HCT116 (cell line): Measurements from ENCODE around the gene KAZN. TPM values are rescaled to one million over a fixed set of nuclear protein-coding genes. Genes with fewer than 3 reads are reported as not detected.

Experiments used
- ATAC-seq: fragments of 200-7000 bp; cut with Tn5 transposase; 2 replicates; pipeline ENCODE4 v1.9.1; 2020; ENCODE audit warnings: mild to moderate bottlenecking, moderate library complexity
- BruUV-seq: library from RNA; stranded (reverse); fragments of 400-500 nt; replicated peaks from 2 replicates; lab custom pipeline; 2021; lab: Mats Ljungman, UMichigan
- CTCF ChIA-PET: fragments of 300-600 bp; sonication (Branson Sonifier 250); formaldehyde crosslinking; loops from one replicate; lab custom pipeline; 2021; ENCODE audit warnings: antibody characterized with exemption; lab: Charles Lee
- POLR2A ChIA-PET: fragments of 300-600, 350-600 bp; sonication (Branson Sonifier 250); formaldehyde crosslinking; loops from one replicate; lab custom pipeline; 2021; ENCODE audit warnings: antibody characterized with exemption; lab: Charles Lee
- RAD21 ChIA-PET, 2 experiments: fragments of 300-600 bp; sonication (Branson Sonifier 250); formaldehyde crosslinking; loops; one replicate each; lab custom pipeline; 2023; ENCODE audit warnings: low total read pairs in 2 of 2; ENCODE audit not compliant: uncharacterized antibody in 2 of 2, unreplicated experiment in 2 of 2, low non-redundant PET in 1 of 2; lab: Charles Lee
- DNase-seq: peaks from one replicate; pipeline ENCODE4 v3.0.0-alpha.2; 2010; ENCODE audit warnings: low read depth, low spot score
- H2AFZ ChIP-seq: fragments of 200-600 bp; shearing (Covaris generic), sonication (generic); 2 replicates; pipeline ENCODE4 v1.6.1; 2017; ENCODE audit warnings: low read depth, mixed run types, mixed read lengths, antibody characterized with exemption, low read length; ENCODE audit not compliant: poor library complexity, severe bottlenecking
- H3K27ac ChIP-seq: 2 replicates; pipeline ENCODE4 v1.5.1; 2012; ENCODE audit warnings: low read depth, low read length
- H3K27me3 ChIP-seq: fragments of 200-600 bp; sonication (generic); 2 replicates; pipeline ENCODE4 v1.6.1; 2016; ENCODE audit warnings: mixed run types, low read length, mixed read lengths; ENCODE audit not compliant: insufficient read depth
- H3K36me3 ChIP-seq, 2 experiments: fragments of 200-500 bp in 1 of 2; fragments of 200-600 bp in 1 of 2; sonication (Bioruptor generic) in 1 of 2; sonication (generic) in 1 of 2; 2 replicates each; pipeline versions ENCODE4 v1.5.1 to v1.6.1; 2014 to 2016; ENCODE audit warnings: low read length in 2 of 2, inconsistent platforms in 1 of 2, mixed read lengths in 1 of 2, mixed run types in 1 of 2; ENCODE audit not compliant: insufficient read depth in 2 of 2, control insufficient read depth in 1 of 2
- H3K4me1 ChIP-seq, 2 experiments: fragments of 200-600 bp in 1 of 2; sonication (generic) in 1 of 2; 2 replicates each; pipeline versions ENCODE4 v1.5.1 to v1.6.1; 2012 to 2017; ENCODE audit warnings: low read length in 2 of 2, inconsistent platforms in 1 of 2, mild to moderate bottlenecking in 1 of 2, mixed read lengths in 1 of 2, mixed run types in 1 of 2, moderate library complexity in 1 of 2; ENCODE audit not compliant: insufficient read depth in 2 of 2, control insufficient read depth in 1 of 2
- H3K4me2 ChIP-seq: fragments of 200-600 bp; sonication (generic); 2 replicates; pipeline ENCODE4 v1.6.1; 2017; ENCODE audit warnings: mixed run types, low read length, mixed read lengths
- H3K4me3 ChIP-seq, 2 experiments: fragments of 200-600 bp in 1 of 2; sonication (generic) in 1 of 2; replicated peaks in 1 of 2; 2 replicates each; pipeline ENCODE4 v1.5.1; 2011 to 2016; ENCODE audit warnings: low read length in 2 of 2, control low read depth in 1 of 2, low read depth in 1 of 2, mild to moderate bottlenecking in 1 of 2, mixed read lengths in 1 of 2, mixed run types in 1 of 2
- H3K79me2 ChIP-seq: fragments of 200-600 bp; sonication (generic); 2 replicates; pipeline ENCODE4 v1.6.1; 2017; ENCODE audit warnings: mild to moderate bottlenecking, mixed run types, low read length, moderate library complexity, mixed read lengths; ENCODE audit not compliant: insufficient read depth
- H3K9ac ChIP-seq: fragments of 200-600 bp; sonication (generic); 2 replicates; pipeline ENCODE4 v1.6.1; 2016; ENCODE audit warnings: low read length, mixed read lengths
- H3K9me2 ChIP-seq: fragments of 200-600 bp; sonication (generic), shearing (Covaris generic); 2 replicates; pipeline ENCODE4 v1.6.1; 2017; ENCODE audit warnings: mixed run types, mild to moderate bottlenecking, moderate library complexity; ENCODE audit not compliant: insufficient read depth
- H3K9me3 ChIP-seq, 2 experiments: fragments of 200-500 bp in 1 of 2; fragments of 200-600 bp in 1 of 2; sonication (Bioruptor generic) in 1 of 2; sonication (generic) in 1 of 2; 2 replicates each; pipeline ENCODE4 v1.6.1; 2014 to 2017; ENCODE audit warnings: low read length in 2 of 2, mixed read lengths in 2 of 2, inconsistent platforms in 1 of 2, low read depth in 1 of 2, mild to moderate bottlenecking in 1 of 2, mixed run types in 1 of 2, moderate library complexity in 1 of 2; ENCODE audit not compliant: control insufficient read depth in 1 of 2, insufficient read depth in 1 of 2
- H4K20me1 ChIP-seq: fragments of 200-600 bp; sonication (generic), shearing (Covaris generic); 2 replicates; pipeline ENCODE4 v1.6.1; 2017; ENCODE audit warnings: mixed run types, mild to moderate bottlenecking, moderate library complexity; ENCODE audit not compliant: insufficient read depth
- CBX3 ChIP-seq: IDR thresholded peaks from 2 replicates; pipeline ENCODE4 v1.6.1; 2012; ENCODE audit warnings: low read depth
- EGR1 ChIP-seq: IDR thresholded peaks from 2 replicates; pipeline ENCODE4 v1.6.1; 2012; ENCODE audit warnings: low read depth
- EZH2 ChIP-seq: fragments of 200-600 bp; sonication (generic); IDR thresholded peaks from 2 replicates; pipeline ENCODE4 v1.6.1; 2017; ENCODE audit warnings: antibody characterized with exemption, mixed run types
- EZH2phosphoT487 ChIP-seq: fragments of 200-600 bp; IDR thresholded peaks from 2 replicates; pipeline ENCODE4 v1.6.1; 2018; ENCODE audit warnings: antibody characterized with exemption, borderline replicate concordance
- FOSL1 ChIP-seq: IDR thresholded peaks from 2 replicates; pipeline ENCODE4 v1.6.1; 2012; ENCODE audit warnings: low read depth
- JUND ChIP-seq: IDR thresholded peaks from 2 replicates; pipeline ENCODE4 v1.6.1; 2012
- POLR2A ChIP-seq: IDR thresholded peaks from 2 replicates; pipeline ENCODE4 v1.7.0; 2011; ENCODE audit warnings: borderline replicate concordance; ENCODE audit not compliant: insufficient read depth, insufficient read length; ENCODE audit errors: extremely low read depth
- RAD21 ChIP-seq: IDR thresholded peaks from 2 replicates; pipeline ENCODE4 v1.6.1; 2012; ENCODE audit warnings: low read depth, mild to moderate bottlenecking
- SIN3A ChIP-seq: IDR thresholded peaks from 2 replicates; pipeline ENCODE4 v1.6.1; 2012; ENCODE audit warnings: low read depth
- TCF7L2 ChIP-seq: IDR thresholded peaks from 2 replicates; pipeline ENCODE4 v1.7.0; 2011; ENCODE audit warnings: borderline replicate concordance, inconsistent platforms; ENCODE audit not compliant: insufficient read depth, insufficient read length; ENCODE audit errors: extremely low read depth
- YY1 ChIP-seq: IDR thresholded peaks from 2 replicates; pipeline ENCODE4 v1.6.1; 2011; ENCODE audit warnings: low read length, low read depth, moderate library complexity, mild to moderate bottlenecking; ENCODE audit not compliant: insufficient replicate concordance; ENCODE audit errors: extremely low read depth
- ZFX ChIP-seq: fragments of 450-650 bp; IDR thresholded peaks from 2 replicates; pipeline ENCODE4 v1.6.1; 2017
- ZNF274 ChIP-seq: fragments of 200-500 bp; sonication (Bioruptor generic); IDR thresholded peaks from 2 replicates; pipeline ENCODE4 v1.6.1; 2014; ENCODE audit warnings: mild to moderate bottlenecking, low read depth, low read length, inconsistent platforms
- intact Hi-C: fragments of 100-400 bp; cut with micrococcal nuclease; formaldehyde crosslinking; loops from 2 replicates; pipeline ENCODE4 v1.10.0; 2022
- total RNA-seq: library from RNA; stranded (reverse); gene quantifications from one replicate; pipeline ENCODE4 v1.2.1, GENCODE V29; 2021; ENCODE audit not compliant: unreplicated experiment
- TF ChIP-seq, protein P1 (sequence below): IDR thresholded peaks from 2 replicates; pipeline ENCODE4 v1.6.1; 2012
- TF ChIP-seq, protein P2 (sequence below): IDR thresholded peaks from 2 replicates; pipeline ENCODE4 v1.6.1; 2011; ENCODE audit warnings: mild to moderate bottlenecking, low read length, moderate library complexity; ENCODE audit not compliant: insufficient replicate concordance; ENCODE audit errors: extremely low read depth
- TF ChIP-seq, protein P3 (sequence below), 3 experiments: fragments of 200-600 bp in 1 of 3; sonication (generic) in 1 of 3; IDR thresholded peaks in 2 of 3; conservative IDR thresholded peaks in 1 of 3; 2 replicates each; pipeline ENCODE4 v1.5.1; 2012 to 2017; ENCODE audit warnings: low read depth in 2 of 3, low read length in 2 of 3, antibody characterized with exemption in 1 of 3, borderline replicate concordance in 1 of 3, control low read depth in 1 of 3, mild to moderate bottlenecking in 1 of 3, mixed read lengths in 1 of 3, mixed run types in 1 of 3, moderate library complexity in 1 of 3; ENCODE audit not compliant: insufficient read depth in 1 of 3

KAZN gene
- total RNA-seq, 1 experiment from 2014 or later: 13.4 TPM

DNA sequence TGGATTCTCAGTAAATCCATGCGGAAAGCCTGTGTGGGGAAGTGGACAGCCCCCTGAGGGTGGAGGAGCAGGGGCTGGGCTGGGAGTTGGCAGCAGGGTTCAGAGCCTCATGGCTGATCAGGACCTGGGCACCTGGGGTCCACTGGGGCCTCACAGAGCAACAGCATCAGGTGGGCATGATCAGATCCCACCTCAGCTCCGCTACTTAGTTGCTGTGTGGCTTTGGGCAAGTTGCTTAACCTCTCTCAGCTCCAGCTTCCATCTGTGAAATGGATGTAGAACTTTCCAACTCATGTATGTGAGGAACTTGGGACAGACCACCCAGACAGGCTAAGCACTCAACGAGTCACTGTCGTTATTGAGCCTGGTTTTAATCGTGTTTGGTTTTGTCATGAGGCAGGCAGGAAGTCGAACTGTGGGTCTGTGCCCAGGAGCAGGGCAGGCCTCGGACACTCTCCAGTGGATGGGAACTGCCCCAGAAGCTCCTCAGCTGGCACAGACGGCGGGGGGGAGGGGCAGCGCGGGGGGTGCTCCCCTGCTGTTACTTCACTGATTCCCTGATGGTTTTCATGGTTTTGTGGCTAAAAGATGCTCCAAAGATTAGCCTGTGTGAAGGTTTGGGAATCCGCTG, 399.3 kb downstream of the KAZN start:
- H4K20me1 ChIP-seq: no peaks in the 10 kb centered on the region
- H3K27me3 ChIP-seq: no peaks in the 10 kb centered on the region
- TF ChIP-seq, protein P1, sequence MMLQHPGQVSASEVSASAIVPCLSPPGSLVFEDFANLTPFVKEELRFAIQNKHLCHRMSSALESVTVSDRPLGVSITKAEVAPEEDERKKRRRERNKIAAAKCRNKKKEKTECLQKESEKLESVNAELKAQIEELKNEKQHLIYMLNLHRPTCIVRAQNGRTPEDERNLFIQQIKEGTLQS: no peak
- no peak for TF ChIP-seq POLR2A
- no peak for TF ChIP-seq EGR1
- no peak for TF ChIP-seq YY1
- no peak for TF ChIP-seq JUND
- TF ChIP-seq CBX3: no peak
- TF ChIP-seq ZFX: no peak
- no peak for TF ChIP-seq ZNF274
- TF ChIP-seq, protein P2, sequence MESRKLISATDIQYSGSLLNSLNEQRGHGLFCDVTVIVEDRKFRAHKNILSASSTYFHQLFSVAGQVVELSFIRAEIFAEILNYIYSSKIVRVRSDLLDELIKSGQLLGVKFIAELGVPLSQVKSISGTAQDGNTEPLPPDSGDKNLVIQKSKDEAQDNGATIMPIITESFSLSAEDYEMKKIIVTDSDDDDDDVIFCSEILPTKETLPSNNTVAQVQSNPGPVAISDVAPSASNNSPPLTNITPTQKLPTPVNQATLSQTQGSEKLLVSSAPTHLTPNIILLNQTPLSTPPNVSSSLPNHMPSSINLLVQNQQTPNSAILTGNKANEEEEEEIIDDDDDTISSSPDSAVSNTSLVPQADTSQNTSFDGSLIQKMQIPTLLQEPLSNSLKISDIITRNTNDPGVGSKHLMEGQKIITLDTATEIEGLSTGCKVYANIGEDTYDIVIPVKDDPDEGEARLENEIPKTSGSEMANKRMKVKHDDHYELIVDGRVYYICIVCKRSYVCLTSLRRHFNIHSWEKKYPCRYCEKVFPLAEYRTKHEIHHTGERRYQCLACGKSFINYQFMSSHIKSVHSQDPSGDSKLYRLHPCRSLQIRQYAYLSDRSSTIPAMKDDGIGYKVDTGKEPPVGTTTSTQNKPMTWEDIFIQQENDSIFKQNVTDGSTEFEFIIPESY: no peak
- TF ChIP-seq, protein P3, sequence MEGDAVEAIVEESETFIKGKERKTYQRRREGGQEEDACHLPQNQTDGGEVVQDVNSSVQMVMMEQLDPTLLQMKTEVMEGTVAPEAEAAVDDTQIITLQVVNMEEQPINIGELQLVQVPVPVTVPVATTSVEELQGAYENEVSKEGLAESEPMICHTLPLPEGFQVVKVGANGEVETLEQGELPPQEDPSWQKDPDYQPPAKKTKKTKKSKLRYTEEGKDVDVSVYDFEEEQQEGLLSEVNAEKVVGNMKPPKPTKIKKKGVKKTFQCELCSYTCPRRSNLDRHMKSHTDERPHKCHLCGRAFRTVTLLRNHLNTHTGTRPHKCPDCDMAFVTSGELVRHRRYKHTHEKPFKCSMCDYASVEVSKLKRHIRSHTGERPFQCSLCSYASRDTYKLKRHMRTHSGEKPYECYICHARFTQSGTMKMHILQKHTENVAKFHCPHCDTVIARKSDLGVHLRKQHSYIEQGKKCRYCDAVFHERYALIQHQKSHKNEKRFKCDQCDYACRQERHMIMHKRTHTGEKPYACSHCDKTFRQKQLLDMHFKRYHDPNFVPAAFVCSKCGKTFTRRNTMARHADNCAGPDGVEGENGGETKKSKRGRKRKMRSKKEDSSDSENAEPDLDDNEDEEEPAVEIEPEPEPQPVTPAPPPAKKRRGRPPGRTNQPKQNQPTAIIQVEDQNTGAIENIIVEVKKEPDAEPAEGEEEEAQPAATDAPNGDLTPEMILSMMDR (IDR thresholded peaks at IDR 0.05 in 2 of 3, conservative IDR thresholded peaks at IDR 0.05 in 1 of 3; ENCODE audit: borderline replicate concordance in 1 of 3, insufficient read depth in 1 of 3, low read depth in 2 of 3, low read length in 2 of 3): no peak
- TF ChIP-seq TCF7L2: no peak
- TF ChIP-seq FOSL1: no peak
- TF ChIP-seq EZH2phosphoT487: no peak
- TF ChIP-seq RAD21: no peak
- no peak for TF ChIP-seq SIN3A
- TF ChIP-seq EZH2: no peak
- TF ChIP-seq, all 23 proteins: peak for 0
- H3K36me3 ChIP-seq: no peaks in the 10 kb centered on the region
- no peak overlapping the region for H3K4me3 ChIP-seq
- H3K27ac ChIP-seq: peak overlapping the region; percentile 83; the same call in 1 of the 2 replicates
- no TSS peak for BruUV-seq
- no peaks in the 10 kb centered on the region for H3K9me2 ChIP-seq
- H3K4me1 ChIP-seq: peaks cover 26 to 36% of the 10 kb centered on the region in 2 experiments
- no peak overlapping the region for H2AFZ ChIP-seq
- DNase-seq (no peak), ATAC-seq (no peak)
- ChIA-PET RAD21 (interaction anchor here in 1 of 2 experiments (0.7 kb wide), 1 partner anchor 39 kb away, joined by 3 read pairs; no protein-coding TSS in a partner anchor), CTCF (no interaction called here), POLR2A (no interaction called here)
- intact Hi-C loops: no loop called here
- H3K9ac ChIP-seq: no peak overlapping the region
- peak overlapping the region; percentile 47 for H3K4me2 ChIP-seq
- no peaks in the 10 kb centered on the region for H3K9me3 ChIP-seq
- H3K79me2 ChIP-seq: peaks cover 7% of the 10 kb centered on the region; the same call in 1 of the 2 replicates
